ENCODE data around the gene ACRV1.

Gene ACRV1

DNA sequence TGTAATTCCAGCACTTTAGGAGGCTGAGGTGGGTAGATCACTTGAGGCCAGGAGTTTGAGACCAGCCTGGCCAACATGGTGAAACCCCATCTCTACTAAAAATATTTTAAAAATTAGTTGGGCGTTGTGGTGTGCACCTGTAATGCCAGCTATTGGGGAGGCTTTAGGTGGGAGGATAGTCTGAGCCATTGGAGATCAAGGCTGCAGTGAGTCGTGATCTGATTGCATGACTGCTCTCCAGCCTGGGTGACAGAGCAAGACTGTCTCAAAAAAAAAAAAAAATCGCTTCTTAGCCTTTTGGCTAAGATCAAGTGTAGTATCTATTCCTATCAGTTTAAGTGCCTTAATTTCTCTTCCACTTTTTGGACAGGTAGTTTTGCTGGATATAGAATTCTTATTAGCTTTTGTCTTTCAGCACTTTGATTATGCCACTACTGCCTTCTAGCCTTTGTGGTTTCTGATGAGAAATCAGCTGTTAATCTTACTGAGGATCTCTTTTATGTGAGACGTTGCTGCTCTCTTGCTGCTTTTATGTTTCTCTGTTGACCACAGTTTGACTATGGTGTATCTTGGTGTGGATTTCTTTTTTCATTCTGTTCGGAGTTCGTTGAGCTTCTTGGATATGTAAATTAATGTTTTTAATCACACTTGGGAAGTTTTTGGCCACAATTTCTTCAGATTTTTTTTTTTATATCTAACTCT lies 31.0 kb downstream of the ACRV1 start:
- DNase-seq: no peak

DNA sequence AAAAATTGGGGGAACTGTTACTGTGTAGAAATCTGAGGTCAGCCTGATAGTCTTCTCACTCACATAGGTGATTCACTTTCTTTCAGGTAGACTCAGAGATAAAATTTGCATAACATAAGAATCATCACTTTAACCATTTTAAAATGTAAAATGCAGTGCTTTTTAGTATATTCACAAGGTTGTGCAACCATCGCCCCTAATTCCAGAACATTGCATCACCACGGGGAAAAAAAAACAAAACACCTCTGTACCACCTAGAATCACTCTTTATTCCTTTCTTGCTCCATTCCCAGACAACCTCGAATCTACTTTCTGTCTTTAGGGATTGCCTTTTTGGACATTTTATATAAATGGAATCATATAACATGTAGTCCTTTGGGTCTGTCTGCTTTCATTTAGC lies 34.8 kb downstream of the ACRV1 start:
- no peak for DNase-seq

DNA sequence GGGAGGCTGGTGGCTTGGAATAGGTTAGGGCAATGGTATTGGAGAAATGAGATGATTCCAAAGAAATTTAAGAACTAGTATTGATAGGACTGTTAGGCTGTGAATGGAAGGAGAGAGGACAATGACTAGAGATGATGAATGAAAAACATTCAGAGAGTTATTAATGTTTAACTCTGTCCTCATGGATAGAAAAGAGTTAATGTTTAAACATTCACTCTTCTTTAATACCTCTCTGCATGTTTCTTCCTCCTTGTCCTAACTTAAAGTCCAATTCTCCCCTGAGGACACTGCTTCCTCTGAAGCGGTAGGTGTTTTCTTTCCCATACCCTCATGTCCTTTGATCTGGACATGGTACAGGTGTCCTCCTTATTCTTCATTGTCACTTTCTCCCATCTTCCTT lies 42.3 kb downstream of the ACRV1 start:
- DNase-seq: no peak

DNA sequence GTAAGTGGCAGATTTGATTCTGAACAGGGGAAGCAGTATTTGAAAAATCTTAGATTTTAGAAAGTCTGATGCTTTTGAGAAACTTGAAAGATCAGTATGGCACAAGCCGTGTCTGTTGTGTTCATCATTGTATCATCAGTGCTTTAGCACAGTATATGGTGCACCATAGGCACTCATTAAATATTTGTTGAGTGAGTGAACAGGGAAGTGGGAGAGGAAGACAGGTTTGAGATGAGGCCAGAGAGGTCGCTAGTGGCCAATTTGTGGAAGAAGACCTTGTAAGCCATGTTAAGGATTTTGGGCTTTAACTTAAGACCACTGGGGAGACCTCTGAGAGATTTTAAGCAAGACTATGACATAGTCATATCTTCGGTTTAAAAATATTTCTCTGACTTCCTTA lies 42.8 kb downstream of the ACRV1 start:
- no peak for DNase-seq

DNA sequence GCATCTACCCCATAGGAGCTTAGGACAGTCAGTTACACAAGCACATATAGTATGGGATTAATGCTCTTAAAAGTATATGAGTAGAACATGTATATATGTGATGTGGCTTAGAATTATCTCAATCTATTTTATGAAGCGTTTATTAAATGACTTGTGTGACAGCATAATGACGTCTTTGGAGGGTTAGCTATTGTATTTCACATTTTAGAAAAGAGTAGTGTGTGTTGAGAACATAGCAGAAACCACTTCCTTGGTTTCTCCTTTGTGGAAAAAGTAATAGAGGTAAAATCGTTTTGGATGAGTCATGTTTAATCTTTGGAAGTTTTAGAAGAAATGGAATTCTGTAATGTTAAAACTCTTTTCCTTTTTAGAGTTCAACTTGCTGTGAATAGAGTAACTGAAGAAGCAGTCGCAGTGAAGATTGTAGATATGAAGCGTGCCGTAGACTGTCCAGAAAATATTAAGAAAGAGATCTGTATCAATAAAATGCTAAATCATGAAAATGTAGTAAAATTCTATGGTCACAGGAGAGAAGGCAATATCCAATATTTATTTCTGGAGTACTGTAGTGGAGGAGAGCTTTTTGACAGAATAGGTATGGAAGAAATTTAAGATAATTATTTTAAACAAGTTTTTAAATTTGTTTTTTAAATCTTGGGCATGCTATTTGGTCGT lies 53.3 kb downstream of the ACRV1 start:
- no peak for DNase-seq

DNA sequence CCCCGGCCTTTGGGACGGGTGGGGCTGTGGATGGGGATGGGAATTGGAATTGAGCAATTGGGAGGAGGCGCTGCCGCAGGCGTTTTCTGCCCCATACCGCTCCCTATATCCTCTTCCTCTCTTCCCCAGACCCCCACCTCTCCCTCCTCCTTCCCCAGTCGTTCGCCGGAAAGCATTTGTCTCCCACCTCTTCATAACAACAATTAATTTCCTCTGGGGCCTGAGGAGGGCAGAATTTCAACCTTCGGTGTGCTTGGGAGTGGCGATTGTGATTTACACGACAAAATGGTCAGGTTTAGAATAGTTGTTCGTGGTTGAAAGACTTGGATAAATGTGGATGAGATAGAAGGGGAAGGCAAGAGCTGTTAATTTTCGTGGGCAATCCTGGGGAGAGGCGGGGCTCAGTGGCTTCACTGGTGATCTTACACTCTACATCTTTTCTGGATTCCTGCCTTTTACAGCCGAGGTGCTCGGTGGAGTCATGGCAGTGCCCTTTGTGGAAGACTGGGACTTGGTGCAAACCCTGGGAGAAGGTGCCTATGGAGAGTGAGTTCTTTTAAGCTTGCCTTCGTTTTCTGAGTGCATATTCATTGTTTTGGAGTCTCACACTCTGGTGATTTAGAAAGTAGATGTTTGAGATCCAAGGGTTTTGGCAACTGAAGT lies 54.2 kb downstream of the ACRV1 start:
- DNase-seq: peak; percentile 94

DNA sequence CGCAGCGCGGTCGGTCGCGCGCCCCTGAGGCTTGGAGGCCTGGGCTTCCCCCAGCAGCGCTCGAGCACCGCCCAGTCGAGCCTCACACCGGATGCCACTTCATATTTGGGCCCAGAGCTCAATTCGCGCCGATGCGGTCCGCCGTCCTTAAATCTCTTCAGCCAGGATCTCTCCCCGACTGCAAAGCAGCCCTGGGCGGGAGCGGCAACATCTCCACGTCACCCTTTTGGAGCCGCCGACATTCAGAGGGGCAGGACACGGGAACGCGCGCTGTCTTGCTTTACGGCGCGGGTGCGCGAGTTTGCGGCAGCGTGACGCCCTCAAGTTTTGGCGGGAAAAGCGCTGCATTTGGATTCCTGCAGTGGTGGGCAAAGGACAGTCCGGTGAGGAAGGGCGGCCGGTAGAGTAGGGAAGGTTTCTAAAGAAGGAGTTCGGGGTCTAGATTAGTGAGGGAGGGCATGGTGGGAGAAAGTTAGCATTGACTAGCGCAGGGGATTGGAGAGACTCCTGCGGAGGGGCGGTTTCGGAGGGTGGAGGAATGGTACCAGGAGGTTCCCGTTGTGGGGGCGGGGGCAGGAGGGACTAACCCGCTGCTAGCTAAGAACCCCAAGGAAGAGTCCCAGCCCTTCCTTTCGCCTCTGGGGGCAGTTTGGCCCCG lies 54.9 kb downstream of the ACRV1 start:
- peak; percentile 87 for DNase-seq

DNA sequence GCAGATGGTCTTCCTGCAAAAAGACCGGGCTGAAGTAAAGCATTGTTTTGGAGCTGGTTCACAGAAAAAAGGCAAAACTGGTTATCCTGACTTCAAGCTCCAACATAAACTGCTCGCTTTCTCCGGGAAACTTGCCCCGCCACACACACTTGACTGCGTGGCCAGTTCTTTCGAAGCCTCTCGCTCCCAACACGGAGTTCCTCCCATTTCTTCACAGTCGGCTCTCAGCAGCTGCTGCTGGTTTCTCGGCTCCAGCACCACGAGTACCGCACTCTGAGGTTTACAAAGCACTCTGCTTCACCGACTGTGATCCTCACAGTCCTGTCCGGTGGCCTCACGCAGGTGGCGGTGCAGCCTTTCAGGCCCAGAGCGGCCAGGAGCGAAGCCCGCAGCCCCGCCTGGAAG lies 55.4 kb downstream of the ACRV1 start:
- DNase-seq: no peak

DNA sequence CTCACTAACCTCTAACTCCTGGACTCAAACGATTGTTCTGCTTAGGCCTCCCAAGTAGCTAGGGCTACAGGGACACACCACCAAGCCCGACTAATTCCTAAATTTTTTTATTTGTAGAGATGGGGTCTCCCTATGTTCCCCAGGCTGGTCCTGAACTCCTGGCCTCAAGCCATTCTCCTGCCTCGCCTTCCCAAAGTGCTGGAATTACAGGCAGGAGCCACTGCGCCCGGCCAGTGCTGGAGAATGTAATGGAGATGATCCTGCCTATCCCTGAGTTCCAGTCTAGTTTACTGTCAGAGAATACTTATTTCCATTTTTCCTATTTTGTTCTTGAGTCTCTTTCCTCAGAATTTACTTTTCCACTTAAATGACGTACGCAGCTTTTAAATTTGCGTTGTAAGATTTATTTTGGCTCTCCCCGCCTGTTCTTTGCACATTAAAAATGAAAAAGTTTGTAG lies 55.9 kb downstream of the ACRV1 start, which contains the start of gene CHEK1:
CHEK1 (plus strand) TSS at position 408 of the 458 bp plus-strand sequence. CDS start 1,606 bp downstream, outside the sequence.
- no peak for DNase-seq

DNA sequence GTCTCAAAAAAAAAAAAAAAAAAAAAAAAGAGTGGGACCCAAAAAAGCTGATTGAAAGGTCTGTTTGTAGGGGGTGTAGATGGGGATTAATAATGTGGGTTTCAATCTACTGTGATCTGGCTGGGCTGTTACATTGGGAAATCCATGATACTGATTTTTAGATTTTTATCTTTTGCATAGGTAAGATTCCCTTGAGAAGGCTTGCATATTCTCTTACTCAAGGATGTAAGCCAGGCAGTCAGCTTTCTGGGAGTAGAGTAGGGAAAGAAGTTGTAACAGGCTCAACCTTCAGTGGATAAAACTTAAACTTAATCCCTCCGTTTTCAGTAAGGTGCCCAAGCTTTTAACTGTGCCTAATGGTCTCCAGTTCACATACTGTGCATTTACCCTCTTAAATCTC lies 57.6 kb downstream of the ACRV1 start:
- no peak for DNase-seq

DNA sequence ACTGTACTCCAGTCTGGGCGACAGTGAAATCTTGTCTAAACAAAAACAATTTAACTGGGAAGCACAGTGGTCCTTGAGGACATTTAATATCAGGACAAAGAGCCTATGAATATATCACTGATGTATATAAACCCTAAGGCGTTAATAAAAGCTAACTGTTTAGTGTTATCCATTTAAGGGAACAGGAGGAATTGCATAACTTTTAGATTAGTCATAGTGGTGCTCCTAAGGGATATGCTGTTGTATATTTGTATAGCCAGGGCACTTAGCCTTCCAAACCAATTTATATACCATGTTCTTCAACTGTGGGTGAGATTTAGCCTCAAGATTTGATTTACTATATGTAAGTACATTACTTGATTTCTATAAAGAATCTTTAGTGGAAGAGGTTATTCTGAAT lies 58.7 kb downstream of the ACRV1 start:
- no peak for DNase-seq
